Inferior parietal cortex (tissue), 1 donor: ENCODE measurements around the gene PPIL3.
A peak's percentile ranks its signal among the peaks of the same experiment; 100 is the strongest.

Source experiments
- DNase-seq: peaks from one replicate; pipeline ENCODE4 v3.0.0-alpha.2; 2016; ENCODE audit errors: extremely low spot score

PPIL3 gene

GRCh38 chr2:200860092-200860795, 28.6 kb downstream of the PPIL3 start:
- DNase-seq = peak; percentile 18

- DNase-seq = no peak
These were observed 32.1 kb downstream of the PPIL3 start for GRCh38 chr2:200856806-200857205.

GRCh38 chr2:200852605-200853004, 36.3 kb downstream of the PPIL3 start:
- DNase-seq = no peak

GRCh38 chr2:200851398-200852248, 37.3 kb downstream of the PPIL3 start:
- no peak for DNase-seq

DNA sequence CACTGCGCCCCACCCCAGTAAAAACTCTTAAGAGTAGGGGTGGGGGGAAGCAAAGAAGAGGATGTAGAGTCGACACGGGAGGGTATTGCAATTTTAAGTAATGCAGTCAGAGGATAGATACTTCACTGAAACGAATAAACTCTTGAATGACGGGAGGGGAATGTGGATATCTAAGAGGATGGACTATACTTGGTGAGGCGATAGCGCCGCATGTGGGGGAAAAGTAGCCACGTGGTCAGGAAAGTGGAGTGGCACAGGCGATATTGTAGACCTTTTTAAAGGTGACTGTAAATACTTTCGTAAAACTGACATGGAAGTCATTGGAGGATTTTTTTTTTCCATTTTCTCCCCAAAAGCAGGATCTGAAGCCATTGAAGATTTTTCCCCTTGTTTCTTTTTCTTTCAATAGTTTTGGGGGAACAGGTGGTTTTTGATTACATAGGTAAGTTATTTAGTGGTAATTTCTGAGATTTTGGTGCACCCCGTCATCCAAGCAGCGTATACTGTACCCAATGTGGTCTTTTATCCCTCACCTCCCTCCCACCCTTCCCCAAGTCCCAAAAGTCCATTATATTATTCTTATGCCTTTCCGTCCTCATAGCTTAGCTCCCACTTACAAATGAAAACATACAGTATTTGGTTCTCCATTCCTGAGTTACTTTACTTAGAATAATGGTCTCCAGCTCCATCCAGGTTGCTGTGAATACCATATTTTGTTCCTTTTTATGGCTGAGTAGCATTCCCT, 38.2 kb downstream of the PPIL3 start:
- DNase-seq = no peak

DNA sequence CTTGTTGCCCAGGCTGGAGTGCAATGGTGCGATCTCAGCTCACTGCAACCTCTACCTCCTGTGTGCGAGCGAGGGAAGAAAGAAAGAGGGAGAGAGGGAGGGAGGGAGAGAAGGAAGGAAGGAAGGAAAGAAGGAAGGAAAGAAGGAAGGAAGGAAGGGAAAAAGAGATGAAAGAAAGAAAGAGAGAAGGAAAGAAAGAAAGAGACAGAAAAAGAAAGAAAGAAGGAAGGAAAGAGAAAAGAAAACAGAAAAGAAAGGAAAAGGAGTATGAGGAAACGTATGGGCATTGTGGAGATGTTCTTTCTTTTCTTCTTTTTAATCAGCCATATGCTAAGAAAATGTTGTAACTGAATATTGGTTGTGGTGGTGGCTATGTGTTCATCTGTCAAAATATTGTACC, 40.9 kb downstream of the PPIL3 start:
- DNase-seq = no peak

DNA sequence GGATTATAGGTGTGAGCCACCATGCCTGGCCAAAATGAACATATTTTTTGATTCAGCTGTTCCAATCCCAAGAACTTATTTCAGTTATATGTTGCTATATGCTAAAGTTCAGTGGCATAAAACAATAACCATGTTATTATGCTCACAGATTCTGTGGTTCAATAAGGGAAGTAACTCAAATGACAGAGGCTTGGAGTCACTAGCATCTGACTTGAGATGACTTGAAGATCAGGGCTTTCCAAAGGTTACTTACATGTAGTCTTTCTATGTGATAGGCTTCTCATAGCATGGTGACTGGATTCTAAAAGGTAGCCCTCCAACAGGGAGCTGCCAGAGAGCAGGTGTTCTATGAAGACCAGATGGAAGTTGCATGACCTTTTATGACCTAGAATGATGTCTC, 41.6 kb downstream of the PPIL3 start:
- no peak for DNase-seq

GRCh38 chr2:200845669-200846325, 43.1 kb downstream of the PPIL3 start:
- DNase-seq = no peak

GRCh38 chr2:200845194-200845593, 43.7 kb downstream of the PPIL3 start:
- no peak for DNase-seq

DNA sequence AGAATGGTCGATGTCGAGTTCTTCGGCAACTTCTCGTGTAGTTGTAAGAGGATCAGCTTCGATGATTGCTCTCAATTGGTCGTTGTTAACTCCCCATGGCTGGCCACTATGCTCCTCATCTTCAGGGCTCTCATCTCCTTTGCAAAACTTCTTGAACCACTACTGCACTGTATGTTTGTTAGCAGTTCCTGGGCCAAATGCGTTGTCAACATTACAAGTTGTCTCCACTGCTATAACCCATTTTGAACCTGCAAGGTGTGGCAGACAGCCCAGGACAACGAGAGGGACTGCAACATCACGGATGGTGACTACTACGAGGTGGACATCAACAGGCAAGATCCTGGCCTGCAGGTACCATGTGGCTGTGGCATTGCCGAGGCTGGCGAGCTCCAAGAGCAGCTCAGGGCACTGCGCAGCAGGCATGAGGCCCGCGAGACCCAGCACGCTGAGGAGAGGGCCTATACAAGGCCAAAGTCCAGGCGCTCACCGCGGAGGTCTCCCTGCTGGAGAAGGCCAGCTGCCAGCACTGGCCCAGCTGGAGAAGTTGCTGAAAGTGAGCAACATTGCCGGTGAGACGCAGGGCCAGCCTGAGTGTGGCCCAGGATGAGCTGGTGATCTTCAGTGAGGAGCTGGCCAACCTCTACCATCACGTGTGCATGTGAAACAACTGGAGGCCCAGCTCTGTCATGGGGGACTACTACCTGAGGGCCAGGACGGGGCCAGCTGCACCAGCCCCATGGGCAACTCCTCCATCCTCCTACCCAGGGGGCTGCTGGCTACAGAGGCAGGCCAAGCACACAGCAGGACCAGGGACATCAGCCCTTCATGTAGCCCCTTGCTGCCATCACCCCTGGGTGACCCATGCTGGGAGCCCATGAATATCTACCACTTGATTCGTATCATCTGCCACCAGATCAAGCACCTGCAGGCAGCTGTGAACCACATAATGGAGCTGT, 44.6 kb downstream of the PPIL3 start:
- DNase-seq = no peak

GRCh38 chr2:200839513-200839912, 49.4 kb downstream of the PPIL3 start:
- no peak for DNase-seq

DNA sequence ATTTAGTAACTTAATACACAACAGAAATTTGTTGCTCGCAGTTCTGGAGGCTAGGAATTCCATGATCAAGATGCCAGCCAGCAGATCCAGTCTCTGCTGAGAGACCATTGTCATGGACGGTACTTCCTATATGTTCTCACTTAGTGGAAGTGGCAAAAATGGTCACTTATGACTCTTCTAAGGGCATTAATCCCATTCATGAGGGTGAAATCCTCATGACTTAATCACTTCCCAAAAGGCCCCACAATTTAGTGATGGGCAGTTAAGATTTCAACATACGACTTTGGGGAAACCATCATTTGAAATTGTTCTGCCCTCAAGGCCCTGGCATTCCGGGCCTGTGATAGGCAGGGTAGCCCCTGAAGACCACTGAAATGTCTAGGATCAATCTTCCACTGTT, 54.2 kb downstream of the PPIL3 start:
- no peak for DNase-seq

GRCh38 chr2:200829258-200829655, 59.6 kb downstream of the PPIL3 start:
- DNase-seq = no peak

GRCh38 chr2:200828572-200829257, 60.2 kb downstream of the PPIL3 start:
- no peak for DNase-seq

- no peak for DNase-seq
These were observed 60.8 kb downstream of the PPIL3 start for GRCh38 chr2:200828104-200828503.

- DNase-seq = no peak
These were observed 67.1 kb downstream of the PPIL3 start for GRCh38 chr2:200821686-200822245.
